Ovary (tissue), 9 donors: ENCODE measurements around the gene ADCYAP1R1. TPM values are rescaled to one million over a fixed set of nuclear protein-coding genes. Genes with fewer than 3 reads are reported as not detected.

ENCODE experiments used
- DNase-seq, 5 donors: peaks; one replicate each; pipeline ENCODE4 v3.0.0-alpha.2; 2019 to 2020
- H3K27ac ChIP-seq, 2 donors: fragments of 200-600 bp; one replicate each; pipeline versions ENCODE4 v1.5.1 to v1.8.0; 2019 to 2022
- H3K27me3 ChIP-seq: fragments of 200-600 bp; one replicate; pipeline ENCODE4 v1.8.0; 2022
- H3K36me3 ChIP-seq: fragments of 200-600 bp; sonication (generic); one replicate; pipeline ENCODE4 v1.5.1; 2019
- H3K4me1 ChIP-seq: one replicate; pipeline ENCODE4 v1.8.1; 2013; ENCODE audit warnings: mild to moderate bottlenecking, moderate library complexity; ENCODE audit not compliant: insufficient read depth
- H3K4me3 ChIP-seq: fragments of 200-600 bp; sonication (generic); one replicate; pipeline ENCODE4 v1.5.1; 2017
- H3K9me3 ChIP-seq, 2 donors: fragments of 200-600 bp in 1 of 2; sonication (generic) in 1 of 2; one replicate each; pipeline versions ENCODE4 v1.5.1 to v1.8.1; 2013 to 2019; ENCODE audit warnings: mild to moderate bottlenecking in 1 of 2, moderate library complexity in 1 of 2
- CTCF ChIP-seq, 3 donors: fragments of 450-650 bp in 2 of 3; fragments of 200-600 bp in 1 of 3; IDR thresholded peaks; one replicate each; pipeline versions ENCODE4 v1.5.1 to v1.8.0; 2016 to 2022; ENCODE audit warnings: antibody characterized with exemption in 3 of 3, mild to moderate bottlenecking in 1 of 3
- EP300 ChIP-seq: sonication (generic); formaldehyde crosslinking; IDR thresholded peaks from one replicate; pipeline ENCODE4 v1.6.1; 2017; ENCODE audit warnings: antibody characterized with exemption
- POLR2A ChIP-seq: fragments of 450-650 bp; IDR thresholded peaks from one replicate; pipeline ENCODE4 v1.6.1; 2017; ENCODE audit warnings: antibody characterized with exemption, mild to moderate bottlenecking, moderate library complexity
- WGBS, 3 donors: extraction: QIAGEN DNeasy Blood & Tissue Kit in 1 of 3; methylation state at CpG; one replicate each; pipeline versions ENCODE4 v1.1.5 to v1.1.7; 2013 to 2017; 5-methylcytosine and 5-hydroxymethylcytosine counted together
- intact Hi-C, 4 donors: fragments of 100-400 bp; cut with DNase I; formaldehyde crosslinking; loops; one replicate each; pipeline versions ENCODE4 v1.11.0 to v1.15.1; 2022 to 2023
- polyA plus RNA-seq, 2 donors: library from polyadenylated mRNA; stranded (reverse); fragments of 200-250 nt in 1 of 2; fragments of 350-450 nt in 1 of 2; fragmentation: Illumina TruSeq in 1 of 2; extraction: RNeasy Lipid Tissue Mini Kit (QIAGEN cat#74804) in 1 of 2; gene quantifications; one replicate each; pipeline ENCODE4 v1.2.3, GENCODE V29; 2013 to 2014
- total RNA-seq, 7 donors: library from RNA; depleted of rRNA in 2 of 7; stranded (reverse); fragments of >200 nt in 2 of 7; fragmentation: NEBNext Ultra II Directional in 3 of 7; extraction: Animal tissue kit (Norgen Biotek cat#: 25700) in 3 of 7; gene quantifications; one replicate each; pipeline versions ENCODE4 v1.1.0 to v1.2.4, GENCODE V29; 2016 to 2023
- donor health status: DM: no; HTN: no; CAD: no; lungs with moderate emphysema.
- donor health status: DM: no; HTN: no; CAD: no.
- donor health status: Bipolar disorder and iron deficiency.
- donor health status: DM: yes; HTN: yes; CAD: no.
- donor health status: DM: no; HTN: no; CAD: no.
- donor health status: DM: yes; HTN: yes; CAD: no.

Gene ADCYAP1R1
- total and polyA plus RNA-seq, 9 donors: 0.33 to 9.2 (median 5.0) TPM

DNA sequence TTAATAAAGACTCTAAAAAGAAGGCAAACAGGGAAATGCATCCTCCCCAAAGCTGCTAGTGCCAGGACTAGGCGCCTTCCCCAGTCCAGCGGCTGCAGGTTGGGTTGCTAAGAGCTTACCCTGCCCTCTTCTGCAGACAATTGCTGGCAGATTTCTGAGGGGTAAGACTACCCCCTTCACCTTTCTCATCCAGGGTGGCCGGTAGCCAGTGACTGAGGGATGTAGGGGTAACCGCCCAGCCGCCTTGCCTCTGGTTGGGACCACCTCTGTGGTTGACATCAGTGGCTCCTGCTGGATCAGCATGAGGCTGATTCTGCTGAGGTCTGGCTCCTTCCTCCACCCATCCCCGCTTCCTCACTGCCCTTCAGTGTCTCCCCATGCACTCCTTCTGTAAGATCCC, 71.2 kb downstream of the ADCYAP1R1 start:
- no peaks in the 10 kb centered on the region for H3K9me3 ChIP-seq
- intact Hi-C loops: loop anchor here in 2 of 4 donors (5.0 to 10.0 kb wide), 3 partner anchors 136 to 381 kb away; no protein-coding TSS in a partner anchor

GRCh38 chr7:31123726-31124125, 71.6 kb downstream of the ADCYAP1R1 start:
- intact Hi-C loops: loop anchor here in 2 of 4 donors (1.0 to 10.0 kb wide), 4 partner anchors 136 to 381 kb away; no protein-coding TSS in a partner anchor
- TF ChIP-seq POLR2A: no peak
- TF ChIP-seq CTCF (IDR thresholded peaks at IDR 0.05): no peak
- no peak for TF ChIP-seq EP300
- DNase-seq: no peak
- H3K4me1 ChIP-seq: peaks cover 4% of the 10 kb centered on the region
- H3K9me3 ChIP-seq: no peaks in the 10 kb centered on the region
- H3K27ac ChIP-seq: no peak overlapping the region
- H3K27me3 ChIP-seq: no peaks in the 10 kb centered on the region
- no peaks in the 10 kb centered on the region for H3K36me3 ChIP-seq
- 61 to 70% (median 66%) methylated on average over 2 of the region's 2 CpGs for WGBS, 3 donors
- no peak overlapping the region for H3K4me3 ChIP-seq

More for the DNA sequence above, 71.2 kb downstream of the ADCYAP1R1 start:
- Histone ChIP-seq H3K27me3 (no peaks in the 10 kb centered on the region), H3K4me3 (no peak overlapping the region), H3K4me1 (peaks cover 4% of the 10 kb centered on the region), H3K36me3 (no peaks in the 10 kb centered on the region), H3K27ac (no peak overlapping the region)
- 44 to 56% (median 47%) methylated on average over 6 of the region's 6 CpGs for WGBS, 3 donors
- DNase-seq: no peak
- TF ChIP-seq CTCF (IDR thresholded peaks at IDR 0.05) (no peak), EP300 (no peak), POLR2A (no peak)

DNA sequence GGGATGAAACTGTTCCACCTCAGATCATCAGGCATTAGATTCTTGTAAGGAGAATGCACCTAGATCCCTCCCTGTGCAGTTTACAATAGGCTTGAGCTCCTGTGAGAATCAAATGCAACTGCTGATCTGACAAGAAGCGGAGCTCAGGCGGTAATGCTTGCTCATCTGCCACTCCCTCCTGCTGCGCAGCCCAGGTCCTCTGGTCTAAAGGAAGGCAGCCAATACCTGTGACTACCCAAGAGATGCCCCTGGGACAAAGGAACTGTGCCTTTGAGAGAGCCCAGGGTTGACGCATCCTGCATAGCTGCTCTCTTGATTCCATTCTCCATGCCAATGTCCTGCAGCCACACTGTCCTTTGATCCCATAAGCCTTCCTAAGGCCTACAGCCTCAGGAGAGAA, 73.1 kb downstream of the ADCYAP1R1 start:
- intact Hi-C loops: loop anchor here in 2 of 4 donors (10.0 kb wide), 1 partner anchor 320 kb away; no protein-coding TSS in a partner anchor
- Histone ChIP-seq H3K27me3 (no peaks in the 10 kb centered on the region), H3K27ac (no peak overlapping the region), H3K36me3 (no peaks in the 10 kb centered on the region), H3K4me1 (peaks cover 4% of the 10 kb centered on the region), H3K4me3 (no peak overlapping the region), H3K9me3 (no peaks in the 10 kb centered on the region)
- TF ChIP-seq EP300 (no peak), CTCF (IDR thresholded peaks at IDR 0.05) (no peak), POLR2A (no peak)
- no peak for DNase-seq
- WGBS, 3 donors: 92% methylated on average over 4 of the region's 4 CpGs

DNA sequence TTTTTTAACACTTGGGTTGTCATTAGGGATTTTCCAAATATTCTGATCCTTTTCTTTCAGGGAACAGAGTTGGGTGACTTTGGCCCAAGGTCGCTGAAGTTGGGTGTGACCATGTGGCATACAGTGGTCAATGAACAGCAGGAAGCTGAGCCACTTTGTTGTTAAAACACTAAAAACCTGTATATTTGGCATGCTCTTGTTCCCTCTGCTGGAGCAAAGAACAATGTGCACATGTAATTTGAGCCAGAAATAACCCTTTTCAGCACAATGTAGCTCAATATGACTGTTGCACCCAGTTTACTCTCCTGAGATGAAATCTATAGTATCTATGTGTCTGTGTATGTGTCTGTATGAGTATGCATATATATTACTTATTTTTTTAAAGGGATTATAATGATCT, 74.9 kb downstream of the ADCYAP1R1 start:
- no peak for TF ChIP-seq CTCF (IDR thresholded peaks at IDR 0.05)
- TF ChIP-seq EP300: no peak
- no peak for TF ChIP-seq POLR2A
- Histone ChIP-seq H3K9me3 (no peaks in the 10 kb centered on the region), H3K4me1 (peaks cover 4% of the 10 kb centered on the region), H3K4me3 (no peak overlapping the region), H3K27me3 (no peaks in the 10 kb centered on the region), H3K27ac (no peak overlapping the region), H3K36me3 (no peaks in the 10 kb centered on the region)
- intact Hi-C loops: loop anchor here in 2 of 4 donors (10.0 kb wide), 1 partner anchor 322 kb away; no protein-coding TSS in a partner anchor
- DNase-seq: no peak
- WGBS, 3 donors: 32 to 45% (median 37%) methylated on average over 1 of the region's 1 CpG
